Measurements from ENCODE around the gene USP4.

DNA sequence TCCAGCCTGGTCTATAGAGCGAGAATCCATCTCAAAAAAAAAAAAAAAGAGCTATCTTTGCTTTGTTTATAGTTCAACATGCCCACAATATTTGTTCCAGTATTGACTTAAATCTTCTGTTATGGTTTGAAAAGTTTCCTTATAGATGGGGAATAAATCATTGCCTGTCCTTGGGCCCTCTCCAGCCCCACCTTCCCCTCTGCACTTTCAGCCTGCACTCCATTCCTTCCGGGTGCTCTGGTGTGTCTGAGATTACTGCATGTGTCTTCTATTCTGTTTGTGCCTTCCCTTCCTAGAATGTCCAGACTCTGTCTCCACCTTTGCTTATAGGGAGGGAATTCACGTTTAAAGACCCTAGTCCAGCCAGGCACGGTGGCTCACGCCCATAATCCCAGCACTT lies 43.5 kb upstream of the USP4 start:
- no peak for TF ChIP-seq POLR2A (IDR thresholded peaks at IDR 0.05)
- TF ChIP-seq, protein P1, sequence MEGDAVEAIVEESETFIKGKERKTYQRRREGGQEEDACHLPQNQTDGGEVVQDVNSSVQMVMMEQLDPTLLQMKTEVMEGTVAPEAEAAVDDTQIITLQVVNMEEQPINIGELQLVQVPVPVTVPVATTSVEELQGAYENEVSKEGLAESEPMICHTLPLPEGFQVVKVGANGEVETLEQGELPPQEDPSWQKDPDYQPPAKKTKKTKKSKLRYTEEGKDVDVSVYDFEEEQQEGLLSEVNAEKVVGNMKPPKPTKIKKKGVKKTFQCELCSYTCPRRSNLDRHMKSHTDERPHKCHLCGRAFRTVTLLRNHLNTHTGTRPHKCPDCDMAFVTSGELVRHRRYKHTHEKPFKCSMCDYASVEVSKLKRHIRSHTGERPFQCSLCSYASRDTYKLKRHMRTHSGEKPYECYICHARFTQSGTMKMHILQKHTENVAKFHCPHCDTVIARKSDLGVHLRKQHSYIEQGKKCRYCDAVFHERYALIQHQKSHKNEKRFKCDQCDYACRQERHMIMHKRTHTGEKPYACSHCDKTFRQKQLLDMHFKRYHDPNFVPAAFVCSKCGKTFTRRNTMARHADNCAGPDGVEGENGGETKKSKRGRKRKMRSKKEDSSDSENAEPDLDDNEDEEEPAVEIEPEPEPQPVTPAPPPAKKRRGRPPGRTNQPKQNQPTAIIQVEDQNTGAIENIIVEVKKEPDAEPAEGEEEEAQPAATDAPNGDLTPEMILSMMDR (IDR thresholded peaks at IDR 0.05), result no peak
